Sigmoid colon (tissue), 3 donors: ENCODE data around the gene RBM47.

Source experiments
- POLR2A ChIP-seq, 2 donors: fragments of 450-650 bp; IDR thresholded peaks; one replicate each; pipeline ENCODE4 v1.6.1; 2016; ENCODE audit warnings: antibody characterized with exemption in 2 of 2, mild to moderate bottlenecking in 2 of 2, moderate library complexity in 2 of 2
- TF ChIP-seq, protein P1 (sequence below), 4 experiments: fragments of 450-650 bp in 3 of 4; fragments of 200-600 bp in 1 of 4; IDR thresholded peaks; one replicate each; pipeline ENCODE4 v1.5.1; 2016 to 2019; ENCODE audit warnings: antibody characterized with exemption in 4 of 4, mild to moderate bottlenecking in 3 of 4, moderate library complexity in 2 of 4

DNA sequence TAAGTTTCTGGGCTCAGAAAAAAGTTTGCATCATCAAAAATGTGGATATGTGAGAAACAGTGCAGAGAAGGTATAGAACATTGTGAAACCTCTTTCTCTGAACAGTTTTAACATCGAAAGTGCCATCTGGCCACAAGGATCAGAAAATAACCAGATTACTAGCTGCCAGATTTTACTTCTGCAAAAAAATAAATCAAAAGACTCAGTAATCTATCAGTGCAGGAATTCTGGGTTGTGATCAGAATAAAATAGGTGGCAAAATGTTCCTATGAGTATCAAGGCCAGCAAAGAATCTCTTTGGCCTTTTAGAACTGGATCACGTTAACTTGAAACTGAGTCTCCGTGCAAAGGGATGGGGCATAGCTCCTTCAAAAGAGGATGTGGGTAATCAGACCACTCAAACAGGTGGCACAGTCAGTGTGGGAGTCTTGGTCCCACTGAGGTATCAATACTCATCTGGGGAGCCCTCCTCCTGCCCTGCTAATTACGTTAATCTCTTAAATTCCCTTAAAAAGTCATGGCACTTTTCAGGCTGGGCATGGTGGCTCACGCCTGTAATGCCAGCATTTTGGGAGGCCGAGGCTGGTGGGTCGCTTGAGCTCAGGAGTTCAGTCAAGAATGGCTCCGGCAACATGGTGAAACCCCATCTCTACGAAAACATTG lies 26.7 kb upstream of the RBM47 start:
- TF ChIP-seq, protein P1, sequence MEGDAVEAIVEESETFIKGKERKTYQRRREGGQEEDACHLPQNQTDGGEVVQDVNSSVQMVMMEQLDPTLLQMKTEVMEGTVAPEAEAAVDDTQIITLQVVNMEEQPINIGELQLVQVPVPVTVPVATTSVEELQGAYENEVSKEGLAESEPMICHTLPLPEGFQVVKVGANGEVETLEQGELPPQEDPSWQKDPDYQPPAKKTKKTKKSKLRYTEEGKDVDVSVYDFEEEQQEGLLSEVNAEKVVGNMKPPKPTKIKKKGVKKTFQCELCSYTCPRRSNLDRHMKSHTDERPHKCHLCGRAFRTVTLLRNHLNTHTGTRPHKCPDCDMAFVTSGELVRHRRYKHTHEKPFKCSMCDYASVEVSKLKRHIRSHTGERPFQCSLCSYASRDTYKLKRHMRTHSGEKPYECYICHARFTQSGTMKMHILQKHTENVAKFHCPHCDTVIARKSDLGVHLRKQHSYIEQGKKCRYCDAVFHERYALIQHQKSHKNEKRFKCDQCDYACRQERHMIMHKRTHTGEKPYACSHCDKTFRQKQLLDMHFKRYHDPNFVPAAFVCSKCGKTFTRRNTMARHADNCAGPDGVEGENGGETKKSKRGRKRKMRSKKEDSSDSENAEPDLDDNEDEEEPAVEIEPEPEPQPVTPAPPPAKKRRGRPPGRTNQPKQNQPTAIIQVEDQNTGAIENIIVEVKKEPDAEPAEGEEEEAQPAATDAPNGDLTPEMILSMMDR (IDR thresholded peaks at IDR 0.05) = no peak
- no peak for TF ChIP-seq POLR2A (IDR thresholded peaks at IDR 0.05)
